ENCODE data around the gene TRABD2B. TPM values are rescaled to one million over a fixed set of nuclear protein-coding genes. Genes with fewer than 3 reads are reported as not detected.

TRABD2B gene
- total RNA-seq, 5 donors from 2014 or later (not counting 1 experiment from before 2014, with no cell fraction given): not detected

DNA sequence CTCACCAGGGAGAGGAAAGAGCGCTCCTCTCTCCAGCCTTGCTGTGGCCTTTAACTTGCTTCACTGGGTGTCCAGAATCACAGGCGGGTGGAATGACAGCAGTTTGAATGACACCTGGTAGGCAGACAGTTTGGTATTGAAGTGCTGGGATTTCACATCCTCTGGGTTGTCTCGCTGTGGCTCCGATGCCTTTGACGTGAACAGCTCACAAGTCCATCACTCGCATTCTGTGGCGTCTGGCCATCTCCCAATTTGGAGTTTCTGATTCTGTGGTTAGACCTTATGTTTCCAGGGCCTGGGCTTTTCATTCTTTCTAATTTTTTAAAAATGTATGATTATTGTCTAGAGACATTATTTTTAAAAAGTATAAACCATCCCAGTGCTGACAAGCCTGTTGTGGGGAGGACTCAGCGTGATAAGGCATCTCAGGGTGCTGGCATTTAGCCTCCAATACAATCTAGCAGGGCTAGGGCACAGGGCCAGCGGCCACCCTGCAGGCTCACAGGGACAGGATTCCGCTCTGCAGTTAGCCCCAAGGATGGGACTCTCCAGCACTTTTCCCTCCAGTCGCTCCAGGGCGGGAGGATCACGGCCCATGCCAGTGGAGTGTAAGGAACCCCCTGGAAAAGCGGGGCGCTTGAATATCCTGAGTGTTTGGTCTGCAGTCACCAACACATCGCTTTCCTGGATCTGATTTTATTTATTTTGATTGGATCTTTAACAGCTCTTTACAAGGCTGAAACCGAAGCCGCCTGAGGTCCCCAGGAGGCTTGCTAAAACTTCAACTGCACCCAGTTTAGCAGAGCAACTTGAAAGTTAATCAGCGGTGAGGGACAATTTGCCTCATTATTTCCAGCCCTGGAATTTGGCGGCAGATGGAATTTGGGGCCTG, 178.3 kb downstream of the TRABD2B start:
- Histone ChIP-seq H3K4me1 (ENCODE audit: control insufficient read depth in 1 of 2, extremely low read depth in 1 of 2, insufficient read depth in 2 of 2, low read length in 2 of 2) (no peaks in the 10 kb centered on the region), H3K27ac (ENCODE audit: low read length) (no peak overlapping the region), H3K9me3 (no peaks in the 10 kb centered on the region), H3K4me3 (ENCODE audit: control insufficient read depth in 1 of 2, extremely low read depth in 1 of 2, low read length in 1 of 2) (no peak overlapping the region), H3K27me3 (replicated peaks in 1 of 2; ENCODE audit: control insufficient read depth in 2 of 2, extremely low read depth in 1 of 2, insufficient read depth in 2 of 2, low read length in 1 of 2) (peaks cover 0 to 12% of the 10 kb centered on the region in 2 experiments), H3K36me3 (ENCODE audit: control insufficient read depth in 2 of 2, extremely low read depth in 1 of 2, insufficient read depth in 1 of 2, low read length in 1 of 2) (no peaks in the 10 kb centered on the region)
- no peak overlapping the region for H3K4me3 Mint-ChIP-seq
- no peak for ATAC-seq (replicated peaks in 1 of 4)
- no peaks in the 10 kb centered on the region for H3K9me3 Mint-ChIP-seq
- ChIA-PET CTCF (no interaction called here), POLR2A (no interaction called here)
- peaks cover 0 to 11% of the 10 kb centered on the region in 2 donors for H3K27me3 Mint-ChIP-seq
- no peaks in the 10 kb centered on the region for H3K4me1 Mint-ChIP-seq
- 88% methylated on average over 16 of the region's 20 CpGs for WGBS (ENCODE audit: insufficient coverage)
- no peak for DNase-seq
- no peak overlapping the region for H3K27ac Mint-ChIP-seq
- no peaks in the 10 kb centered on the region for H3K36me3 Mint-ChIP-seq

DNA sequence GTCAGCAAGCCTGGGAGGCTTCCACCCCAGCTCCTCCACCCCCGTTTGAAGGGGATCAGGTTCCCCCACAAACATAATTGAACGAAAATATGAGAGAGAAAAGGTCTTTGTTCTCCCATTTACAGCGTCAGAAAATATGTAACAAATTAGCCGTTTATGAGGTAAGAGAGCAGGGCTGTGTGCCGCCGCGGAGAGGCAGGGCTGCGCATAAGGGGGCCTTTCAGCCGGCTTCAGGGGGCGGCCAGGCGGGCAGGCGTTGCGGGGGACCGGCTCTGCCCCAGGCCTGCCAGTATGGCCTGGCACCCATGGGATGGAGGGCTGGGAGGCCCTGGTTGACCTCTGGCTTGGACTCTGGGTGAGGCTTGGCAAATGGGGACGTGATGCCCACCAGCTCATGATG, 179.3 kb downstream of the TRABD2B start:
- Histone ChIP-seq H3K9me3 (no peaks in the 10 kb centered on the region), H3K36me3 (ENCODE audit: control insufficient read depth in 2 of 2, extremely low read depth in 1 of 2, insufficient read depth in 1 of 2, low read length in 1 of 2) (no peaks in the 10 kb centered on the region), H3K4me1 (ENCODE audit: control insufficient read depth in 1 of 2, extremely low read depth in 1 of 2, insufficient read depth in 2 of 2, low read length in 2 of 2) (no peaks in the 10 kb centered on the region), H3K27me3 (replicated peaks in 1 of 2; ENCODE audit: control insufficient read depth in 2 of 2, extremely low read depth in 1 of 2, insufficient read depth in 2 of 2, low read length in 1 of 2) (peaks cover 0 to 12% of the 10 kb centered on the region in 2 experiments), H3K4me3 (ENCODE audit: control insufficient read depth in 1 of 2, extremely low read depth in 1 of 2, low read length in 1 of 2) (no peak overlapping the region), H3K27ac (ENCODE audit: low read length) (no peak overlapping the region)
- DNase-seq (no peak), ATAC-seq (replicated peaks in 1 of 4) (no peak)
- Mint-ChIP-seq H3K27me3 (peaks cover 3 to 15% of the 10 kb centered on the region in 2 donors), H3K4me3 (no peak overlapping the region), H3K4me1 (no peaks in the 10 kb centered on the region), H3K36me3 (no peaks in the 10 kb centered on the region), H3K27ac (no peak overlapping the region), H3K9me3 (no peaks in the 10 kb centered on the region)
- WGBS (ENCODE audit: insufficient coverage): 92% methylated on average over 11 of the region's 15 CpGs
- POLR2A ChIA-PET: interaction anchor here in 1 of 2 donors (0.6 kb wide), 1 partner anchor 772 kb away, joined by 5 read pairs; no protein-coding TSS in a partner anchor
- CTCF ChIA-PET: no interaction called here

GRCh38 chr1:47816325-47817071, 180.7 kb downstream of the TRABD2B start:
- ChIA-PET CTCF (no interaction called here), POLR2A (no interaction called here)
- no peaks in the 10 kb centered on the region for H3K4me1 ChIP-seq (ENCODE audit: control insufficient read depth in 1 of 2, extremely low read depth in 1 of 2, insufficient read depth in 2 of 2, low read length in 2 of 2)
- no peak overlapping the region for H3K4me3 Mint-ChIP-seq
- no peak overlapping the region for H3K27ac Mint-ChIP-seq
- H3K27me3 ChIP-seq (replicated peaks in 1 of 2; ENCODE audit: control insufficient read depth in 2 of 2, extremely low read depth in 1 of 2, insufficient read depth in 2 of 2, low read length in 1 of 2): peaks cover 0 to 13% of the 10 kb centered on the region in 2 experiments
- no peaks in the 10 kb centered on the region for H3K36me3 ChIP-seq (ENCODE audit: control insufficient read depth in 2 of 2, extremely low read depth in 1 of 2, insufficient read depth in 1 of 2, low read length in 1 of 2)
- no peak overlapping the region for H3K27ac ChIP-seq (ENCODE audit: low read length)
- WGBS (ENCODE audit: insufficient coverage): 89% methylated on average over 1 of the region's 5 CpGs
- no peaks in the 10 kb centered on the region for H3K9me3 ChIP-seq
- no peak for DNase-seq
- peaks cover 3 to 11% of the 10 kb centered on the region in 2 donors for H3K27me3 Mint-ChIP-seq
- no peaks in the 10 kb centered on the region for H3K4me1 Mint-ChIP-seq
- H3K9me3 Mint-ChIP-seq: no peaks in the 10 kb centered on the region
- no peaks in the 10 kb centered on the region for H3K36me3 Mint-ChIP-seq
- no peak overlapping the region for H3K4me3 ChIP-seq (ENCODE audit: control insufficient read depth in 1 of 2, extremely low read depth in 1 of 2, low read length in 1 of 2)
- no peak for ATAC-seq (replicated peaks in 1 of 4)

- Histone ChIP-seq H3K36me3 (ENCODE audit: control insufficient read depth in 2 of 2, extremely low read depth in 1 of 2, insufficient read depth in 1 of 2, low read length in 1 of 2) (no peaks in the 10 kb centered on the region), H3K27ac (ENCODE audit: low read length) (no peak overlapping the region), H3K4me3 (ENCODE audit: control insufficient read depth in 1 of 2, extremely low read depth in 1 of 2, low read length in 1 of 2) (no peak overlapping the region), H3K27me3 (replicated peaks in 1 of 2; ENCODE audit: control insufficient read depth in 2 of 2, extremely low read depth in 1 of 2, insufficient read depth in 2 of 2, low read length in 1 of 2) (peaks cover 0 to 17% of the 10 kb centered on the region in 2 experiments), H3K9me3 (no peaks in the 10 kb centered on the region), H3K4me1 (ENCODE audit: control insufficient read depth in 1 of 2, extremely low read depth in 1 of 2, insufficient read depth in 2 of 2, low read length in 2 of 2) (no peaks in the 10 kb centered on the region)
- ATAC-seq (replicated peaks in 1 of 4): no peak
- CTCF ChIA-PET: no interaction called here
- H3K9me3 Mint-ChIP-seq: no peaks in the 10 kb centered on the region
- DNase-seq: no peak
- no peak overlapping the region for H3K27ac Mint-ChIP-seq
- no peak overlapping the region for H3K4me3 Mint-ChIP-seq
- POLR2A ChIA-PET: no interaction called here
- peaks cover 12 to 14% of the 10 kb centered on the region in 2 donors for H3K27me3 Mint-ChIP-seq
- WGBS (ENCODE audit: insufficient coverage): 18% methylated on average over 10 of the region's 12 CpGs
- H3K36me3 Mint-ChIP-seq: no peaks in the 10 kb centered on the region
- H3K4me1 Mint-ChIP-seq: peaks cover 0 to 7% (median 0%) of the 10 kb centered on the region in 3 donors
These were observed 182.4 kb downstream of the TRABD2B start for GRCh38 chr1:47814612-47815395.

DNA sequence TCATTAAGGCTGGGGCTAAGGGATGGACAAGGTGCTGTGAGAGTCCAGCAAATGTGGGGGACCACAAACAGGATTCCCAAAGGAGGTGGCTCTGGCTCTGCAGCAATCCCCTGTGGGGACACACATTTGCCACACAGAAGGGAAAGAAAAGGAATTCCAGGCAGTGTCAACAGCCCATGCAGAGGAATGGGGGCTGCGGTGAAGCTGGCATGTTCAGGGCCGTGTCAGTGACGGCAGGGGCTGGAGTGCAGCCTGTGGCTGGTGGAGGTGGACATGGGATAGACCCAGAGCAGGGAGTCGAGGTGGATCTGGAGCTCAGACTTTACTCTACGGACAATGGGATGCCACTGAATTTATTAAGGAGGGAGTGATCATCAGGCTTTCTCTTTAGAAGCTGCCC, 183.2 kb downstream of the TRABD2B start:
- Histone ChIP-seq H3K27ac (ENCODE audit: low read length) (no peak overlapping the region), H3K27me3 (replicated peaks in 1 of 2; ENCODE audit: control insufficient read depth in 2 of 2, extremely low read depth in 1 of 2, insufficient read depth in 2 of 2, low read length in 1 of 2) (peaks cover 0 to 22% of the 10 kb centered on the region in 2 experiments), H3K4me1 (ENCODE audit: control insufficient read depth in 1 of 2, extremely low read depth in 1 of 2, insufficient read depth in 2 of 2, low read length in 2 of 2) (no peaks in the 10 kb centered on the region), H3K36me3 (ENCODE audit: control insufficient read depth in 2 of 2, extremely low read depth in 1 of 2, insufficient read depth in 1 of 2, low read length in 1 of 2) (no peaks in the 10 kb centered on the region), H3K9me3 (no peaks in the 10 kb centered on the region), H3K4me3 (ENCODE audit: control insufficient read depth in 1 of 2, extremely low read depth in 1 of 2, low read length in 1 of 2) (no peak overlapping the region)
- Mint-ChIP-seq H3K36me3 (no peaks in the 10 kb centered on the region), H3K27me3 (peaks cover 12 to 14% of the 10 kb centered on the region in 2 donors), H3K4me1 (peaks cover 0 to 7% (median 0%) of the 10 kb centered on the region in 3 donors), H3K27ac (no peak overlapping the region), H3K4me3 (no peak overlapping the region), H3K9me3 (no peaks in the 10 kb centered on the region)
- WGBS (ENCODE audit: insufficient coverage): 77% methylated on average over 4 of the region's 5 CpGs
- no peak for ATAC-seq (replicated peaks in 1 of 4)
- no peak for DNase-seq
- ChIA-PET POLR2A (no interaction called here), CTCF (no interaction called here)

- H3K4me3 ChIP-seq (ENCODE audit: control insufficient read depth in 1 of 2, extremely low read depth in 1 of 2, low read length in 1 of 2): no peak overlapping the region
- H3K27ac Mint-ChIP-seq: no peak overlapping the region
- H3K4me1 Mint-ChIP-seq: peaks cover 0 to 7% (median 0%) of the 10 kb centered on the region in 3 donors
- H3K27me3 Mint-ChIP-seq: peaks cover 11 to 12% of the 10 kb centered on the region in 2 donors
- H3K36me3 Mint-ChIP-seq: no peaks in the 10 kb centered on the region
- H3K4me3 Mint-ChIP-seq: no peak overlapping the region
- H3K27me3 ChIP-seq (replicated peaks in 1 of 2; ENCODE audit: control insufficient read depth in 2 of 2, extremely low read depth in 1 of 2, insufficient read depth in 2 of 2, low read length in 1 of 2): peaks cover 0 to 22% of the 10 kb centered on the region in 2 experiments
- no peaks in the 10 kb centered on the region for H3K9me3 Mint-ChIP-seq
- H3K36me3 ChIP-seq (ENCODE audit: control insufficient read depth in 2 of 2, extremely low read depth in 1 of 2, insufficient read depth in 1 of 2, low read length in 1 of 2): no peaks in the 10 kb centered on the region
- CTCF ChIA-PET: no interaction called here
- H3K4me1 ChIP-seq (ENCODE audit: control insufficient read depth in 1 of 2, extremely low read depth in 1 of 2, insufficient read depth in 2 of 2, low read length in 2 of 2): no peaks in the 10 kb centered on the region
- 80% methylated on average over 5 of the region's 7 CpGs for WGBS (ENCODE audit: insufficient coverage)
- DNase-seq (no peak), ATAC-seq (replicated peaks in 1 of 4) (no peak)
- no peak overlapping the region for H3K27ac ChIP-seq (ENCODE audit: low read length)
- H3K9me3 ChIP-seq: no peaks in the 10 kb centered on the region
- POLR2A ChIA-PET: no interaction called here
These were observed 184.2 kb downstream of the TRABD2B start for GRCh38 chr1:47812904-47813514.
